HG03066 (cell line): ENCODE results near the gene PIGU.
"Not testable (repeated sequence)": the region's sequence is repeated elsewhere in the genome, so short reads cannot be mapped to it uniquely, and the experiment has no call there.

Experiments
- ATAC-seq: cut with Tn5 transposase; IDR thresholded peaks from one replicate; pipeline ENCODE4 v1.9.1; 2021; ENCODE audit warnings: low read depth; ENCODE audit not compliant: unreplicated experiment

The PIGU gene

GRCh38 chr20:34663213-34663943, 13.5 kb downstream of the PIGU start:
- no peak for ATAC-seq

GRCh38 chr20:34661811-34662210, 15.1 kb downstream of the PIGU start:
- ATAC-seq: not testable (repeated sequence)

- not testable (repeated sequence) for ATAC-seq
These were observed 18.2 kb downstream of the PIGU start for GRCh38 chr20:34658654-34659053.

- no peak for ATAC-seq
These were observed 22.6 kb downstream of the PIGU start for GRCh38 chr20:34654207-34654744.

GRCh38 chr20:34651200-34651599, 25.7 kb downstream of the PIGU start:
- no peak for ATAC-seq

- ATAC-seq: no peak
These were observed 29.2 kb downstream of the PIGU start for GRCh38 chr20:34647737-34648136.

- ATAC-seq: no peak
These were observed 31.9 kb downstream of the PIGU start for GRCh38 chr20:34644951-34645350.

GRCh38 chr20:34644345-34644744, 32.5 kb downstream of the PIGU start:
- no peak for ATAC-seq

GRCh38 chr20:34643928-34644327, 33.0 kb downstream of the PIGU start:
- no peak for ATAC-seq

GRCh38 chr20:34642009-34642408, 34.9 kb downstream of the PIGU start:
- ATAC-seq: no peak

GRCh38 chr20:34639755-34640222, 37.1 kb downstream of the PIGU start:
- ATAC-seq: no peak

- ATAC-seq: no peak
These were observed 38.4 kb downstream of the PIGU start for GRCh38 chr20:34638532-34638931.

GRCh38 chr20:34638039-34638292, 38.9 kb downstream of the PIGU start:
- ATAC-seq: no peak

GRCh38 chr20:34637245-34638038, 39.5 kb downstream of the PIGU start:
- no peak for ATAC-seq

GRCh38 chr20:34636648-34637047, 40.2 kb downstream of the PIGU start:
- ATAC-seq: no peak

GRCh38 chr20:34634392-34634791, 42.5 kb downstream of the PIGU start:
- no peak for ATAC-seq

GRCh38 chr20:34632870-34633452, 43.9 kb downstream of the PIGU start:
- no peak for ATAC-seq

- ATAC-seq: no peak
These were observed 47.0 kb downstream of the PIGU start for GRCh38 chr20:34629904-34630303.

- no peak for ATAC-seq
These were observed 47.5 kb downstream of the PIGU start for GRCh38 chr20:34629342-34629741.

GRCh38 chr20:34628026-34628425, 48.9 kb downstream of the PIGU start:
- ATAC-seq: no peak

- no peak for ATAC-seq
These were observed 49.4 kb downstream of the PIGU start for GRCh38 chr20:34627458-34627857.
